HepG2 (cell line): Measurements from ENCODE around the gene CRKL.

Experiments
- CTCF ChIP-seq: sonication (generic); formaldehyde crosslinking; IDR thresholded peaks from 2 replicates; pipeline ENCODE4 v1.5.0; 2020; ENCODE audit warnings: mild to moderate bottlenecking, missing genetic modification reagents, moderate library complexity
- EP300 ChIP-seq, 3 experiments: sonication (generic) in 1 of 3; formaldehyde crosslinking in 1 of 3; IDR thresholded peaks; 2 replicates each; pipeline versions ENCODE4 v1.5.1 to v1.6.1; 2011 to 2020; ENCODE audit warnings: low read depth in 2 of 3, low read length in 2 of 3, borderline replicate concordance in 1 of 3, improper control_type of control experiment in 1 of 3, mild to moderate bottlenecking in 1 of 3, missing genetic modification reagents in 1 of 3, moderate library complexity in 1 of 3
- NPAS2 ChIP-seq: sonication (generic); formaldehyde crosslinking; IDR thresholded peaks from 2 replicates; pipeline ENCODE4 v1.8.0; 2022; ENCODE audit warnings: mild to moderate bottlenecking, missing genetic modification reagents, borderline replicate concordance
- POLR2A ChIP-seq, 2 experiments: IDR thresholded peaks; 2 replicates each; pipeline ENCODE4 v1.6.1; 2011; ENCODE audit warnings: low read depth in 2 of 2, low read length in 2 of 2, mild to moderate bottlenecking in 1 of 2, moderate library complexity in 1 of 2; ENCODE audit not compliant: insufficient read depth in 1 of 2
- SRF ChIP-seq: IDR thresholded peaks from 2 replicates; pipeline ENCODE4 v1.6.1; 2011; ENCODE audit warnings: mild to moderate bottlenecking, low read depth, low read length, moderate library complexity

GRCh38 chr22:20970939-20971657 is 53.9 kb downstream of the CRKL start:
- TF ChIP-seq CTCF (CRISPR knock-in tag) (no peak), EP300 (IDR thresholded peaks at IDR 0.05; ENCODE audit: low read depth in 2 of 2, low read length in 2 of 2) (no peak), EP300 (CRISPR knock-in tag; IDR thresholded peaks at IDR 0.05; ENCODE audit: borderline replicate concordance) (no peak), POLR2A (IDR thresholded peaks at IDR 0.05; ENCODE audit: insufficient read depth in 1 of 2, low read depth in 2 of 2, low read length in 2 of 2) (no peak), NPAS2 (no peak), SRF (no peak)
